Fibroblast of skin of left biceps (primary cell): ENCODE data around the gene KLHDC8A.

ENCODE experiments used
- DNase-seq, 2 experiments: peaks; one replicate each; pipeline ENCODE4 v3.0.0-alpha.2; 2013; ENCODE audit warnings: low read depth in 2 of 2

The KLHDC8A gene

GRCh38 chr1:205319081-205320018 lies 37.4 kb downstream of the KLHDC8A start:
- no peak for DNase-seq

- no peak for DNase-seq
These were observed 38.3 kb downstream of the KLHDC8A start for GRCh38 chr1:205318231-205318991.

- DNase-seq, result no peak
These were observed 39.3 kb downstream of the KLHDC8A start for GRCh38 chr1:205317311-205317917.

GRCh38 chr1:205316161-205316566 lies 40.6 kb downstream of the KLHDC8A start:
- no peak for DNase-seq

- no peak for DNase-seq
These were observed 41.6 kb downstream of the KLHDC8A start for GRCh38 chr1:205315008-205315618.

- no peak for DNase-seq
These were observed 43.0 kb downstream of the KLHDC8A start for GRCh38 chr1:205313563-205314308.

- no peak for DNase-seq
These were observed 43.7 kb downstream of the KLHDC8A start for GRCh38 chr1:205312866-205313562.

- no peak for DNase-seq
These were observed 45.6 kb downstream of the KLHDC8A start for GRCh38 chr1:205310976-205311704.

- DNase-seq, result no peak
These were observed 47.0 kb downstream of the KLHDC8A start for GRCh38 chr1:205309741-205310140.

- DNase-seq, result no peak
These were observed 49.7 kb downstream of the KLHDC8A start for GRCh38 chr1:205306929-205307566.

GRCh38 chr1:205304695-205305070 lies 52.0 kb downstream of the KLHDC8A start:
- DNase-seq, result no peak

- DNase-seq, result no peak
These were observed 52.6 kb downstream of the KLHDC8A start for GRCh38 chr1:205304046-205304694.

GRCh38 chr1:205303247-205303888 lies 53.4 kb downstream of the KLHDC8A start:
- no peak for DNase-seq

- no peak for DNase-seq
These were observed 54.7 kb downstream of the KLHDC8A start for GRCh38 chr1:205301842-205302588.

GRCh38 chr1:205301205-205301821 lies 55.4 kb downstream of the KLHDC8A start:
- DNase-seq, result peak; percentile 95 to 97

- no peak for DNase-seq
These were observed 56.6 kb downstream of the KLHDC8A start for GRCh38 chr1:205300149-205300548.
